GM12873 (cell line): Measurements from ENCODE around the gene CD180.

Experiments used
- TF ChIP-seq, protein P1 (sequence below): IDR thresholded peaks from 2 replicates; pipeline ENCODE4 v1.5.1; 2012; ENCODE audit warnings: low read depth, mild to moderate bottlenecking, moderate library complexity, low read length, control low read depth; ENCODE audit not compliant: insufficient read depth; ENCODE audit errors: missing control alignments

The CD180 gene

DNA sequence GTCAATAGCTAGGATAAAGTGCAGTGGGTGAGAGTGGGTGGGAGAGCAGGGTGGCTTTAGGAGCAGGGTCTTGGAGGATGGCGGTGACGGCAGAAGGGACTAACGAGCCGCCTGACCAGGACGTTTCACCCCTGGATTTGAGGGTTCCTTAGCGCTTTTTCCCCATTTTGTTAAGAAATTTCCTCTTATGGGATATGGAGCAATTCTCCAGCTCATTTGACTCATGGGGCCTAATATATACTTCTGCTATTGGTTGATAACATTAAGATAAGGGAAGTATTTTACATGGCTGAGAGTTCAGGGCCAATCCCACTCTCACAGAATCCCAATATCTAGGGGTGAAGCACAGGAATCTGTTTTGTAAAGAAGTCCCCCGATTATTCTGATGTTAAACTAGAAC, 17.6 kb downstream of the CD180 start:
- TF ChIP-seq, protein P1, sequence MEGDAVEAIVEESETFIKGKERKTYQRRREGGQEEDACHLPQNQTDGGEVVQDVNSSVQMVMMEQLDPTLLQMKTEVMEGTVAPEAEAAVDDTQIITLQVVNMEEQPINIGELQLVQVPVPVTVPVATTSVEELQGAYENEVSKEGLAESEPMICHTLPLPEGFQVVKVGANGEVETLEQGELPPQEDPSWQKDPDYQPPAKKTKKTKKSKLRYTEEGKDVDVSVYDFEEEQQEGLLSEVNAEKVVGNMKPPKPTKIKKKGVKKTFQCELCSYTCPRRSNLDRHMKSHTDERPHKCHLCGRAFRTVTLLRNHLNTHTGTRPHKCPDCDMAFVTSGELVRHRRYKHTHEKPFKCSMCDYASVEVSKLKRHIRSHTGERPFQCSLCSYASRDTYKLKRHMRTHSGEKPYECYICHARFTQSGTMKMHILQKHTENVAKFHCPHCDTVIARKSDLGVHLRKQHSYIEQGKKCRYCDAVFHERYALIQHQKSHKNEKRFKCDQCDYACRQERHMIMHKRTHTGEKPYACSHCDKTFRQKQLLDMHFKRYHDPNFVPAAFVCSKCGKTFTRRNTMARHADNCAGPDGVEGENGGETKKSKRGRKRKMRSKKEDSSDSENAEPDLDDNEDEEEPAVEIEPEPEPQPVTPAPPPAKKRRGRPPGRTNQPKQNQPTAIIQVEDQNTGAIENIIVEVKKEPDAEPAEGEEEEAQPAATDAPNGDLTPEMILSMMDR = no peak

DNA sequence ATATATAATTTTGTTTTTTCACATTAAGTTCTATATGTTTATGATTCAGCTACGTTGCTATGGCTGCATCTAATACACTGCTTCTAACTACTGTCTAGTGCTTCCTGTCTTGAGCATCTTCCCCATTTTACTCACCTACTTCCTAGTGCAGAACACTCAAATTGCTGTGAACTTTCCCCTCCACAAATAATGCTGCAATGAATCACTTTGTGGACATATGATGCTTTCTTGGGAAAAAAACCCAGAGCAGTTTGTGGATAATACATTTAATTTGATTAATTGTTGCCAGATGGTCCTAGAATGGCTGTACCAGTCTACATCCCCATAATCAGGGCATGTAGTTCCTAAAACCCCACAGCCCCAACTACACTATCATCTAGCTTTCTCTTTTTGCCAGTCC, 18.5 kb downstream of the CD180 start:
- TF ChIP-seq, protein P1 = no peak

DNA sequence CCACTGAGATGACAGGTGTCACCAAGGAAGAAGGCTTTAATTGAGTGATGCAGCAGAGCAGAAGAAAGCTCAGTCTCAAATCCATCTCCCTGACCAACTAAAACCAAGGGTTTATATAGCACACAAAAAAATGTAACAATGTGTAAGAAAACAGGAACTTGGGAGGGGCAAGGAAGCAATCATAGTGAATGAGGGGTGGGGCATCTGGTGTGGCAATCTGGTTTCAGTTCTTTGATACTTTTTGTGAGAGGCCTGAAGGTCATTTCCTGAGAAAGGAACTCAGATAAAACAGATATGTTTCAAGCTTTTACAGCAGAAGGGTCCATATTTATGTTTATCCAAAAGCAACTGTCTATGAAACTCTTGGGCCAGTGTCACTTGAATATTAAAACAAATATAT, 19.7 kb downstream of the CD180 start:
- TF ChIP-seq, protein P1 = no peak

DNA sequence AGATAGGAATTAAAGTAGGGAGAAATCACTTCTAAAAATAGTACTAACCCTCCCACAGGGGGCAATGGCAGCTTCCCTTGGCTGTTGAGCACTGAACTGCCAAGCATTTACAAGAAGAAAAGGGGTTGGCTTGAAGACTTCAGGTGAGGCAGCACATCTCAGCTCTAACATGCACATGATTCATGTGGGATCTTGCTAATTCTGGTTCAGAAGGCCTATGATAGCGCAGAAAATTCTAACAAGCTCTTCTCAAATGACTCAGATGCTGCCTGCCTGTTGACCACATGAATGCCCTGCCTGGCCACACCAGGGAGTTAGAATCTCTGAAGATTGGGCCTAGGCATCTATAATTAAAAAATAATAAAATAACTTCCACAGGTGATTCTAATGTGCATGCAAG, 22.6 kb downstream of the CD180 start:
- TF ChIP-seq, protein P1 = no peak

DNA sequence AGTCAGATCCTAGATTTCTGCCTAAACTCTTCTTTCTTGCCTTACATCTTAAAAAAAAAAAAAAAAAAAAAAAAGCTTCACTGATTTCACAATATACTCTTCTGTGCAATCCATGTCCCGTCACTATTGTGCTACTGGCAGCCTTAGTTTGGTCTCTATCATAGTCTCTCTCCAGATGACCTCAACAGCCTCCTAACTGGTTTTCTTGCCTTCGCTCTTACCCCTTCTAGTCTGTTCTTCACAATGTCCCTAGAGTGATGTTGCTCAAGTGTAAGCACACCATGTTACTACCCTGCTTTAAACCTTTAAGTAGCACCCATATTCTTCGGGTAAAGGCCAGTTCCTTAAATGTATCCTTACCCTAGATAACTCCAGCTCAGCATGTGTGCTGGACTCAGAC, 25.8 kb downstream of the CD180 start:
- TF ChIP-seq, protein P1 = no peak

DNA sequence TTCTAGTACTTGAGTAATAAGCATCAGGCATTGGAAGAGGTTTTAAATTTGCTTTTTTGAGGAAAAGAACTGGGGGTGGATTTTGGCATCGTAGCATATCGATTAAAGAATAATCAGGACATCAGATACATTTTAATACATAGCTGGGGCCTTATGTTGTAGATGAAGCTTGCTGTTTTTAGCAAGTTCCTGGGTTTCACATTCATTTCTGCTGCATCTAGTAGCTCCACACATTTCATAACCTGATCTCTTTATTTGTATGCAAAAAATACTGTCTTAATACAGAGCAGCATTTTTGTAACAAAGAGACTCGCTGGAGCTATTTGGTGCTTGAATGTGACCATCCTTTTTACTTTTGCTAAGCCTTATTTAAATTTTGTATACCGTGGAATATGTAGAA, 28.5 kb downstream of the CD180 start:
- TF ChIP-seq, protein P1 = no peak

DNA sequence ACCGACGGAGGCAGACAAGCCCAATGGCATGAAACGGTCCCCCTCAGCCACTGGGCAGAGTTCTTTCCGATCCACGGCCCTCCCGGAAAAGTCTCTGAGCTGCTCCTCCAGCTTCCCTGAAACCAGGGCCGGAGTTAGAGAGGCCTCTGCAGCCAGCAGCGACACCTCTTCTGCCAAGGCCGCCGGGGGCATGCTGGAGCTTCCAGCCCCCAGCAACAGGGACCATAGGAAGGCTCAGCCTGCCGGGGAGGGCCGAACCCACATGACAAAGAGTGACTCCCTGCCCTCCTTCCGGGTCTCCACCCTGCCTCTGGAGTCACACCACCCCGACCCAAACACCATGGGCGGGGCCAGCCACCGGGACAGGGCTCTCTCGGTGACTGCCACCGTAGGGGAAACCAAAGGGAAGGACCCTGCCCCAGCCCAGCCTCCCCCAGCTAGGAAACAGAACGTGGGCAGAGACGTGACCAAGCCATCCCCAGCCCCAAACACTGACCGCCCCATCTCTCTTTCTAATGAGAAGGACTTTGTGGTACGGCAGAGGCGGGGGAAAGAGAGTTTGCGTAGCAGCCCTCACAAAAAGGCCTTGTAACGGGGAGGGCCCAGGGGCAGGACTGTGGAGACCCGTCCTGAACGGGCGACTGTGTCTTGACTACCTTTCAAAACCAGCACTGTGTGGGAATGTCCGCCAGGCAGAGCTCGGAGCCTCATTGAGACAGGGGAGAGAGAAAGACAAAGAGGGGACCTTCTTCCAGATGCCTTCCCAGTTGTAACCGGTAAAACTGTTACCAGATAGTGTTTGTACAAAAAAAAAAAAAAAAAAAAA, 29.9 kb downstream of the CD180 start:
- TF ChIP-seq, protein P1 = no peak
